ENCODE measurements around the gene ACO2. TPM values are rescaled to one million over a fixed set of nuclear protein-coding genes. Genes with fewer than 3 reads are reported as not detected.
"Not testable (repeated sequence)": the region's sequence is repeated elsewhere in the genome, so short reads cannot be mapped to it uniquely, and the experiment has no call there.

Gene ACO2
- total RNA-seq, 1 experiment from 2014 or later: 66.6 TPM

DNA sequence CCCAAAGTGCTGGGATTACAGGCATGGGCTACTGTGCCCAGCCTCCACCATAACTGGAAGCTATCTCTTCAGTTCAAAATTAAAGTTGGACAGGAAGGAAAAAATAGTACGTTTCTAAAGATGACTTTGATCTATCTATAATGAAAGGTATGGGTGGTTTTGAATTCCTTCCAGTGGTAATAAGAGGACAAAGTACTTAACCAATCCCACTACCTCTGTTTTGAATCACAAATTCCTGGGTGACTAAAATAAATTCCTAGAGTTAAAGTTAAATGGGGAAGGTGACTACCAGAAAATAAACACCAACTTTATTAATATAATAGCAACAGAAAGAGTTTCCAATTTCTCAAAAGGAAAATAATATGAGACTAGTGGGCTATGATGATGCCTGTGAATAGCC is 9.5 kb upstream of the ACO2 start:
- Histone ChIP-seq H2BK12ac (ENCODE audit: insufficient read length, low read depth, low read length) (no peak overlapping the region), H3K9me3 (ENCODE audit: control insufficient read depth, low read depth, low read length) (no peaks in the 10 kb centered on the region), H2BK15ac (ENCODE audit: low read depth, low read length) (no peak overlapping the region), H3K23ac (ENCODE audit: insufficient read length, low read depth, low read length) (no peak overlapping the region), H3K4me1 (ENCODE audit: insufficient read depth, low read length) (no peaks in the 10 kb centered on the region), H3K4me2 (ENCODE audit: insufficient read depth, insufficient read length, low read length) (no peak overlapping the region), H3K14ac (ENCODE audit: insufficient read depth, low read length) (no peak overlapping the region), H3K79me2 (ENCODE audit: insufficient read depth, low read length) (no peaks in the 10 kb centered on the region), H4K8ac (replicated peaks; ENCODE audit: insufficient read length, low read depth, low read length) (no peak overlapping the region), H2AFZ (ENCODE audit: low read length) (no peak overlapping the region), H3K9ac (ENCODE audit: extremely low read depth, insufficient read length, low read length) (no peak overlapping the region), H3K56ac (ENCODE audit: insufficient read length, low read depth, low read length) (no peak overlapping the region), H2AK5ac (ENCODE audit: insufficient read length, low read length) (no peak overlapping the region), H4K5ac (ENCODE audit: insufficient read length, low read depth, low read length) (no peak overlapping the region), H3K4ac (ENCODE audit: low read depth, low read length) (no peak overlapping the region), H4K91ac (ENCODE audit: insufficient read length, low read depth, low read length) (no peak overlapping the region), H3K79me1 (ENCODE audit: insufficient read depth, low read depth, low read length, poor library complexity, severe bottlenecking) (no peaks in the 10 kb centered on the region), H3K27me3 (ENCODE audit: insufficient read depth, low read length) (no peaks in the 10 kb centered on the region), H2BK120ac (ENCODE audit: low read depth, low read length, poor library complexity, severe bottlenecking) (no peak overlapping the region), H3K18ac (ENCODE audit: insufficient read length, low read depth, low read length) (no peak overlapping the region), H2BK5ac (ENCODE audit: insufficient read length, low read length) (no peak overlapping the region), H3K27ac (ENCODE audit: insufficient read length, low read depth, low read length) (no peak overlapping the region), H3T11ph (ENCODE audit: low read length) (no peak overlapping the region), H2BK20ac (ENCODE audit: low read depth, low read length, poor library complexity, severe bottlenecking) (no peak overlapping the region), H3K23me2 (ENCODE audit: insufficient read length, low read depth, low read length, poor library complexity, severe bottlenecking) (no peaks in the 10 kb centered on the region), H4K20me1 (ENCODE audit: control insufficient read depth, insufficient read depth, insufficient read length) (no peaks in the 10 kb centered on the region)
- Mint-ChIP-seq H3K4me1 (no peaks in the 10 kb centered on the region), H3K36me3 (ENCODE audit: insufficient read depth in 1 of 3, low read depth in 3 of 3) (peaks cover 35 to 66% (median 54%) of the 10 kb centered on the region in 3 experiments; a peak in 6 of 7 replicates), H3K27ac (no peak overlapping the region), H3K27me3 (ENCODE audit: low read depth) (no peaks in the 10 kb centered on the region), H3K4me3 (no peak overlapping the region), H3K9me3 (no peaks in the 10 kb centered on the region)
- no CpG with 5 or more reads among the region's 1 CpG for WGBS (ENCODE audit: extremely low coverage, insufficient read length, low lambda C conversion rate)
- DNase-seq: no peak
- TF ChIP-seq, protein P1, sequence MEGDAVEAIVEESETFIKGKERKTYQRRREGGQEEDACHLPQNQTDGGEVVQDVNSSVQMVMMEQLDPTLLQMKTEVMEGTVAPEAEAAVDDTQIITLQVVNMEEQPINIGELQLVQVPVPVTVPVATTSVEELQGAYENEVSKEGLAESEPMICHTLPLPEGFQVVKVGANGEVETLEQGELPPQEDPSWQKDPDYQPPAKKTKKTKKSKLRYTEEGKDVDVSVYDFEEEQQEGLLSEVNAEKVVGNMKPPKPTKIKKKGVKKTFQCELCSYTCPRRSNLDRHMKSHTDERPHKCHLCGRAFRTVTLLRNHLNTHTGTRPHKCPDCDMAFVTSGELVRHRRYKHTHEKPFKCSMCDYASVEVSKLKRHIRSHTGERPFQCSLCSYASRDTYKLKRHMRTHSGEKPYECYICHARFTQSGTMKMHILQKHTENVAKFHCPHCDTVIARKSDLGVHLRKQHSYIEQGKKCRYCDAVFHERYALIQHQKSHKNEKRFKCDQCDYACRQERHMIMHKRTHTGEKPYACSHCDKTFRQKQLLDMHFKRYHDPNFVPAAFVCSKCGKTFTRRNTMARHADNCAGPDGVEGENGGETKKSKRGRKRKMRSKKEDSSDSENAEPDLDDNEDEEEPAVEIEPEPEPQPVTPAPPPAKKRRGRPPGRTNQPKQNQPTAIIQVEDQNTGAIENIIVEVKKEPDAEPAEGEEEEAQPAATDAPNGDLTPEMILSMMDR (conservative IDR thresholded peaks at IDR 0.05): no peak

DNA sequence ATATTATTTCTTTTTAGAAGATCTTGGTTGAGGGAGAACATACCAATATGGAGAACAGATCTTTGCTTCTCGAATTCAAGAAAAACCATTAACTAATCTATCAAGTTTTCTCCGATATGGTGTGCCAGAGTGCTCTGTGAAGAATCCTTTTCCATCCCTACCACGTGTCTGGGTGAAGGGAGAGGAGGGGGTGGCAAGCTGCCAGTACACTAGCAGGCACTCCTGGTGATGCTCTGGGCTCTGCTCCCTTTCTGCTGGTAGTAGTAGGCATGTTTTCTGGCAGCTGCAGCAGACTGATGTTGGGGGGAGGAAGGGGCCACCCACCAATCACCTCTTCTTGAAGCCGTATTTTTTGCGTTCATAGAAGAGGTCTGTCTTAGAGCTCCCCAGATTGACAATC is 8.8 kb upstream of the ACO2 start:
- peaks cover 40 to 73% (median 60%) of the 10 kb centered on the region in 3 experiments; a peak in 6 of 7 replicates for H3K36me3 Mint-ChIP-seq (ENCODE audit: insufficient read depth in 1 of 3, low read depth in 3 of 3)
- not testable (repeated sequence) for H3K23me2 ChIP-seq (ENCODE audit: insufficient read length, low read depth, low read length, poor library complexity, severe bottlenecking); H2AFZ ChIP-seq (ENCODE audit: low read length); DNase-seq; H3K4me3 Mint-ChIP-seq; H4K5ac ChIP-seq (ENCODE audit: insufficient read length, low read depth, low read length); H3K18ac ChIP-seq (ENCODE audit: insufficient read length, low read depth, low read length); H3K9me3 ChIP-seq (ENCODE audit: control insufficient read depth, low read depth, low read length); H3K79me1 ChIP-seq (ENCODE audit: insufficient read depth, low read depth, low read length, poor library complexity, severe bottlenecking); H4K91ac ChIP-seq (ENCODE audit: insufficient read length, low read depth, low read length); H3K27me3 Mint-ChIP-seq (ENCODE audit: low read depth); H2BK20ac ChIP-seq (ENCODE audit: low read depth, low read length, poor library complexity, severe bottlenecking); H2BK12ac ChIP-seq (ENCODE audit: insufficient read length, low read depth, low read length); H3K4ac ChIP-seq (ENCODE audit: low read depth, low read length); H3T11ph ChIP-seq (ENCODE audit: low read length); H3K14ac ChIP-seq (ENCODE audit: insufficient read depth, low read length); H3K56ac ChIP-seq (ENCODE audit: insufficient read length, low read depth, low read length); H3K27ac ChIP-seq (ENCODE audit: insufficient read length, low read depth, low read length); H4K20me1 ChIP-seq (ENCODE audit: control insufficient read depth, insufficient read depth, insufficient read length); H2AK5ac ChIP-seq (ENCODE audit: insufficient read length, low read length); H3K27ac Mint-ChIP-seq; H3K4me1 Mint-ChIP-seq; H3K23ac ChIP-seq (ENCODE audit: insufficient read length, low read depth, low read length); H3K9me3 Mint-ChIP-seq; H4K8ac ChIP-seq (replicated peaks; ENCODE audit: insufficient read length, low read depth, low read length); H2BK120ac ChIP-seq (ENCODE audit: low read depth, low read length, poor library complexity, severe bottlenecking); H3K4me1 ChIP-seq (ENCODE audit: insufficient read depth, low read length); H2BK5ac ChIP-seq (ENCODE audit: insufficient read length, low read length); H3K4me2 ChIP-seq (ENCODE audit: insufficient read depth, insufficient read length, low read length); H3K9ac ChIP-seq (ENCODE audit: extremely low read depth, insufficient read length, low read length); H2BK15ac ChIP-seq (ENCODE audit: low read depth, low read length); H3K27me3 ChIP-seq (ENCODE audit: insufficient read depth, low read length); H3K79me2 ChIP-seq (ENCODE audit: insufficient read depth, low read length)
- no CpG with 5 or more reads among the region's 5 CpGs for WGBS (ENCODE audit: extremely low coverage, insufficient read length, low lambda C conversion rate)

Data from H9 (cell line).